BLaER1 (cell line): ENCODE data around the gene PIK3R1.

ENCODE experiments used
- H3K27ac ChIP-seq: shearing (Covaris generic); formaldehyde crosslinking; 2 replicates; pipeline ENCODE4 v1.8.1; 2022
- H3K27me3 ChIP-seq: shearing (Covaris generic); formaldehyde crosslinking; 2 replicates; pipeline ENCODE4 v1.8.1; 2022
- H3K36me3 ChIP-seq: shearing (Covaris generic); formaldehyde crosslinking; 2 replicates; pipeline ENCODE4 v1.8.1; 2022
- H3K4me1 ChIP-seq: shearing (Covaris generic); formaldehyde crosslinking; 2 replicates; pipeline ENCODE4 v1.8.1; 2022
- H3K4me2 ChIP-seq: shearing (Covaris generic); formaldehyde crosslinking; 2 replicates; pipeline ENCODE4 v1.8.1; 2022
- H3K4me3 ChIP-seq: shearing (Covaris generic); formaldehyde crosslinking; 2 replicates; pipeline ENCODE4 v1.8.1; 2022
- H3K9ac ChIP-seq: shearing (Covaris generic); formaldehyde crosslinking; 2 replicates; pipeline ENCODE4 v1.8.1; 2022
- H3K9me3 ChIP-seq: shearing (Covaris generic); formaldehyde crosslinking; 2 replicates; pipeline ENCODE4 v1.8.1; 2022
- H4K20me1 ChIP-seq: shearing (Covaris generic); formaldehyde crosslinking; 2 replicates; pipeline ENCODE4 v1.8.1; 2022
- Cebpa-rat ChIP-seq: shearing (Covaris generic); IDR thresholded peaks from 2 replicates; pipeline ENCODE4 v1.8.1; 2022

The PIK3R1 gene

GRCh38 chr5:68314465-68314864, 98.9 kb downstream of the PIK3R1 start:
- Histone ChIP-seq H3K27me3 (no peaks in the 10 kb centered on the region), H3K9ac (no peak overlapping the region), H3K36me3 (no peaks in the 10 kb centered on the region), H3K4me1 (no peaks in the 10 kb centered on the region), H3K27ac (no peak overlapping the region), H4K20me1 (no peaks in the 10 kb centered on the region), H3K4me2 (no peak overlapping the region), H3K4me3 (no peak overlapping the region), H3K9me3 (no peaks in the 10 kb centered on the region)
- no peak for TF ChIP-seq Cebpa-rat

- H4K20me1 ChIP-seq: no peaks in the 10 kb centered on the region
- H3K27me3 ChIP-seq: no peaks in the 10 kb centered on the region
- TF ChIP-seq Cebpa-rat: no peak
- no peaks in the 10 kb centered on the region for H3K9me3 ChIP-seq
- H3K36me3 ChIP-seq: no peaks in the 10 kb centered on the region
- H3K4me1 ChIP-seq: peaks cover 8% of the 10 kb centered on the region
- H3K9ac ChIP-seq: no peak overlapping the region
- no peak overlapping the region for H3K27ac ChIP-seq
- H3K4me2 ChIP-seq: no peak overlapping the region
- H3K4me3 ChIP-seq: no peak overlapping the region
Measured at GRCh38 chr5:68315679-68316271, 100.2 kb downstream of the PIK3R1 start.

DNA sequence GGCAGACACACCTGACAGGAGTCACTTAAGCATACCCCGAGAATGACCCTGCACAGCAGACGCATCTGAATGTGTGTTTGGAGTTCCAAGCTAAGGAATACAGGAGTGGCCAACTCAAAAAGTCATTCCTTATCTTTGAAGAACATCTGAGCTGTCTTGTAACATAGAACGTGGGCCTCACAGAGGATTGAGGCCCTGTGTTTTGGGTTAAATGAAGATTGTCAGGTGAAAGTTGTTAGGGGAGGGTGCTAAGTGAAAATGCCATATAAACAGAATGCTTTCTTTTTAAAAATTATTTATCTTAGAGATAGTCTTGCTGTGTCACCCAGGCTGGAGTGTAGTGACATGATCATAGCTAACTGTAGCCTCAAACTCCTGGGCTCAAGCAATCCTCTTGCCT, 100.9 kb downstream of the PIK3R1 start:
- H3K36me3 ChIP-seq: no peaks in the 10 kb centered on the region
- H3K4me3 ChIP-seq: no peak overlapping the region
- TF ChIP-seq Cebpa-rat: no peak
- no peak overlapping the region for H3K4me2 ChIP-seq
- no peaks in the 10 kb centered on the region for H3K27me3 ChIP-seq
- no peak overlapping the region for H3K27ac ChIP-seq
- no peaks in the 10 kb centered on the region for H4K20me1 ChIP-seq
- H3K9me3 ChIP-seq: no peaks in the 10 kb centered on the region
- peaks cover 8% of the 10 kb centered on the region for H3K4me1 ChIP-seq
- no peak overlapping the region for H3K9ac ChIP-seq

GRCh38 chr5:68317646-68318045, 102.1 kb downstream of the PIK3R1 start:
- H3K9ac ChIP-seq: no peak overlapping the region
- H3K4me2 ChIP-seq: no peak overlapping the region
- no peak overlapping the region for H3K27ac ChIP-seq
- H3K4me1 ChIP-seq: peaks cover 8% of the 10 kb centered on the region
- TF ChIP-seq Cebpa-rat: no peak
- H3K27me3 ChIP-seq: no peaks in the 10 kb centered on the region
- no peaks in the 10 kb centered on the region for H3K9me3 ChIP-seq
- no peaks in the 10 kb centered on the region for H4K20me1 ChIP-seq
- no peaks in the 10 kb centered on the region for H3K36me3 ChIP-seq
- no peak overlapping the region for H3K4me3 ChIP-seq

DNA sequence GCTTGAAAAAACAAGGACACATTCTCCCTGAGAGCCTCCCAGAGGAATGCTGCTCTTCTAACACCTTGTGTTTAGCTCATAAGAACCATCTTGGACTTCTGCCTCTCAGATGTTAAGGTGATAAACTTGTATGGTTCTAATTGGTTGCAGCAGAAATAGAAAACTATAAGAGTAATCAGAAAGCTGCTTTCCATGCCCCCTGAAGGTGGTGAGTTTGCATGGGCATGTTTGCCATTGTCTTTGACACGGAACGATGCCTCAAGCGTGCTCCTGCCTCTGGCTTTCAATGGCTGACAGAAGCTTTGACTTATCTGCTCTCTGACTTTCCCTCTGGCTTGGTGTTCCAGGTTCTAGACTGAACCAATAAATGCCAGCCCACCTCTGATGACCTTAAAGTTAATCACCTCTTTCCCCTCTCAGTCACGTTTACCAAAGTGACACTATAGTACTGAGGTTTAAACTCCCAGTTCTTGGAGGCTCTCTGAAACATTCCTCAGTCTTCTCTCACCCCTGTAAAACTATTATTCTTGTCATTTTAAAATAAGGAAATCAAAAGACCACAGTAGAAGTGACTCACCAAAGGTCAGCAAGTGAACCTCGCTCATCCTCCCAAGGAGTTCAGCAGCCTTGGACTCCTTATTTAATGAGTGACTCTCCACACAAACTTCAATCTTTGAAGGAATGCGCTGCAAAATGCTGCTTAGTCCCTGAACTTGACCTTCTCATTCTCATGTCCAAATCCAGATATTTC, 103.6 kb downstream of the PIK3R1 start:
- peaks cover 1% of the 10 kb centered on the region; the same call in 1 of the 2 replicates for H3K9me3 ChIP-seq
- no peaks in the 10 kb centered on the region for H3K27me3 ChIP-seq
- TF ChIP-seq Cebpa-rat: no peak
- no peaks in the 10 kb centered on the region for H4K20me1 ChIP-seq
- H3K4me1 ChIP-seq: peaks cover 8% of the 10 kb centered on the region
- no peak overlapping the region for H3K27ac ChIP-seq
- no peaks in the 10 kb centered on the region for H3K36me3 ChIP-seq
- H3K4me3 ChIP-seq: no peak overlapping the region
- no peak overlapping the region for H3K4me2 ChIP-seq
- no peak overlapping the region for H3K9ac ChIP-seq

GRCh38 chr5:68319706-68320412, 104.3 kb downstream of the PIK3R1 start:
- H4K20me1 ChIP-seq: no peaks in the 10 kb centered on the region
- H3K36me3 ChIP-seq: no peaks in the 10 kb centered on the region
- no peaks in the 10 kb centered on the region for H3K27me3 ChIP-seq
- H3K4me3 ChIP-seq: no peak overlapping the region
- H3K27ac ChIP-seq: no peak overlapping the region
- peak overlapping the region; percentile 2; the same call in 1 of the 2 replicates for H3K4me2 ChIP-seq
- no peak for TF ChIP-seq Cebpa-rat
- no peak overlapping the region for H3K9ac ChIP-seq
- peaks cover 9% of the 10 kb centered on the region; the same call in 1 of the 2 replicates for H3K9me3 ChIP-seq
- H3K4me1 ChIP-seq: peaks cover 8% of the 10 kb centered on the region

DNA sequence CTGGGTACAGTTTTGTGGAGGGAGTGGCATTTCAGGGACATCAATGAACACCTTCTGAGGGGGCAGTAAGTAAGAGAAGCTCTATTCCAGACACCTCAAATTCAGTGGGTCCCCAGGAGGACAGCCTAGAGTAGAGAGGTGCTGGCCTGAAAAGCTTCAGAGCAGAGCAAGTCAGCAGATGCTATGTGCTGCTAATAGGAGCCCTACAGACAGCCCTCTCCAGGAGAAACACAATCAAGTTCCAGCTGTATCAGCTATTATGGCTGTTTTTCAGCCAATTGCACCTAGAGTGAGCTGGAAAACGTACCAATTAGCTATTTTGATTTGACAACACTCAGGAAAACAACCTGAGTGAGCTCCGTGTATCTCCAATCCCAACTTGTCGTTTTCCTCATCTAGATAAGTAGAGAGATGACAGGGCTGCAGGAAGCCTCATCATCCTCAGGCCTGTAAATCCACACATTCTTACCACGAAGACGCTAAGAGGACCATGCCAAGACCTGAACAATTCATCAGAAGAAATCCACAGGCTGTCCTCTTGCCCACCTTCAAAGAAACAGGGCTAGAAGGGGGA, 104.9 kb downstream of the PIK3R1 start:
- H3K4me3 ChIP-seq: no peak overlapping the region
- H3K9me3 ChIP-seq: peaks cover 11% of the 10 kb centered on the region; the same call in 1 of the 2 replicates
- H4K20me1 ChIP-seq: no peaks in the 10 kb centered on the region
- H3K4me1 ChIP-seq: peaks cover 8% of the 10 kb centered on the region
- H3K27me3 ChIP-seq: no peaks in the 10 kb centered on the region
- no peaks in the 10 kb centered on the region for H3K36me3 ChIP-seq
- H3K9ac ChIP-seq: no peak overlapping the region
- H3K4me2 ChIP-seq: peak overlapping the region; percentile 2; the same call in 1 of the 2 replicates
- TF ChIP-seq Cebpa-rat: no peak
- no peak overlapping the region for H3K27ac ChIP-seq

DNA sequence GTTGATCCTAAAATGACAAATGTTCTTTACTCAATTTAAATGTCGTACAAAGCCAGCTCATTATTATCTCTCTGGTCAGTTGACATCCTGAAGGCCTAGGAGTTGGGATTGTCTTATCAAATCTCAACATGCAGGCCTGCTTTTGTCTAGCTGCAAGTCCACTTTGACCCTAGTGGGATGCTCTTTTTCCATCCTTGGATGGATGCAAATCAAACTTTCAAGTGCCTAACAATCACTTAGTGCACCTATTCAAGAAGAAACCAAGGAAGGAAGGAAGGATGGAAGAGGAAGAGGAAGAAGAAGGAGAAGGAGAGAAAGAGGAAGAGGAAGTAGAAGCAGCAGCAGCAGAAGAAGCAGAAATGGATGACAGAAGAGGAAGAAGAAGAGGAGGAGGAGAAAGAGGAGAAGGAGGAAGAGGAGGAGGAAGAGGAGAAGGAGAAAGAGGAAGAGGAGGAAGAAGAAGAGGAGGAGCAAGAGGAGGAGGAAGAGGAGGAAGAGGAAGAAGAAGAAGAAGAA, 109.6 kb downstream of the PIK3R1 start:
- Histone ChIP-seq H3K4me1 (peaks cover 16% of the 10 kb centered on the region), H3K4me2 (no peak overlapping the region), H4K20me1 (no peaks in the 10 kb centered on the region), H3K4me3 (no peak overlapping the region), H3K36me3 (no peaks in the 10 kb centered on the region), H3K27ac (no peak overlapping the region), H3K9me3 (peaks cover 11% of the 10 kb centered on the region; the same call in 1 of the 2 replicates), H3K27me3 (no peaks in the 10 kb centered on the region), H3K9ac (no peak overlapping the region)
- no peak for TF ChIP-seq Cebpa-rat

GRCh38 chr5:68329554-68330255, 114.1 kb downstream of the PIK3R1 start:
- Histone ChIP-seq H3K4me3 (no peak overlapping the region), H3K27ac (no peak overlapping the region), H3K36me3 (no peaks in the 10 kb centered on the region), H3K4me2 (no peak overlapping the region), H3K4me1 (peaks cover 22% of the 10 kb centered on the region), H3K27me3 (no peaks in the 10 kb centered on the region), H3K9ac (no peak overlapping the region), H3K9me3 (peaks cover 4% of the 10 kb centered on the region; the same call in 1 of the 2 replicates), H4K20me1 (no peaks in the 10 kb centered on the region)
- TF ChIP-seq Cebpa-rat: peak; percentile 80; the same call in 1 of the 2 replicates
